ENCODE measurements around the gene ANKFY1.
"Not testable (repeated sequence)": the region's sequence is repeated elsewhere in the genome, so short reads cannot be mapped to it uniquely, and the experiment has no call there.

The ANKFY1 gene

GRCh38 chr17:4148611-4149308 is 115.0 kb downstream of the ANKFY1 start:
- H3K36me3 ChIP-seq (ENCODE audit: control insufficient read depth in 5 of 5, insufficient read depth in 5 of 5, low read length in 5 of 5): peaks cover 0 to 34% (median 18%) of the 10 kb centered on the region in 5 donors
- H3K27ac ChIP-seq (ENCODE audit: low read depth, low read length): no peak overlapping the region
- no peak overlapping the region for H3K9ac ChIP-seq (ENCODE audit: low read length in 5 of 5)
- H3K4me3 ChIP-seq (ENCODE audit: low read depth in 1 of 5, low read length in 5 of 5): no peak overlapping the region
- peaks cover 0 to 9% (median 9%) of the 10 kb centered on the region in 5 donors for H3K4me1 ChIP-seq (ENCODE audit: control insufficient read depth in 5 of 5, insufficient read depth in 5 of 5, low read length in 5 of 5)
- H3K27me3 ChIP-seq (ENCODE audit: control insufficient read depth in 5 of 5, insufficient read depth in 4 of 5, low read length in 5 of 5): no peaks in the 10 kb centered on the region
- no peaks in the 10 kb centered on the region for H3K9me3 ChIP-seq (ENCODE audit: control insufficient read depth in 5 of 5, low read length in 5 of 5)

- H3K27me3 ChIP-seq (ENCODE audit: control insufficient read depth in 5 of 5, insufficient read depth in 4 of 5, low read length in 5 of 5): no peaks in the 10 kb centered on the region
- H3K36me3 ChIP-seq (ENCODE audit: control insufficient read depth in 5 of 5, insufficient read depth in 5 of 5, low read length in 5 of 5): peaks cover 0 to 25% (median 13%) of the 10 kb centered on the region in 5 donors
- no peak overlapping the region for H3K27ac ChIP-seq (ENCODE audit: low read depth, low read length)
- no peak overlapping the region for H3K4me3 ChIP-seq (ENCODE audit: low read depth in 1 of 5, low read length in 5 of 5)
- no peak overlapping the region for H3K9ac ChIP-seq (ENCODE audit: low read length in 5 of 5)
- no peaks in the 10 kb centered on the region for H3K9me3 ChIP-seq (ENCODE audit: control insufficient read depth in 5 of 5, low read length in 5 of 5)
- peaks cover 0 to 10% (median 9%) of the 10 kb centered on the region in 5 donors for H3K4me1 ChIP-seq (ENCODE audit: control insufficient read depth in 5 of 5, insufficient read depth in 5 of 5, low read length in 5 of 5)
These were observed 115.9 kb downstream of the ANKFY1 start for GRCh38 chr17:4147751-4148310.

DNA sequence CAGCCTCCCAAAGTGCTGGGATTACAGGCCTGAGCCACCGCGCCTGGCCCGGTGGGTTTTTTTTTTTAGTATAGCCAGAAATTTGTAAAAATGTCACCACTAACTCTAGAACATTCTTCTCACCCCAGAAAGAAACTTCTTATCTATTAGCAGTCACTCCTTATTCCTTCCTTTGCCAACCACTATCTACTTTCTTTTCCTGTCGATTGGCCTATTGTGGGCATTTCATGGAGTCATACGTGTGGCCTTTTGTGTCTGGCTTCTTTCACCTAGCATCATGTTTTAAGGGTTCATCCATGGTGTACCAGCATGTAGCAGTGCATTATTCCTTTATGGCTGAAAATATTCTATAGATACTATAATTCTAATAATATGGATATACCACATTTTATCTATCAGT is 117.1 kb downstream of the ANKFY1 start:
- peaks cover 5 to 19% (median 15%) of the 10 kb centered on the region in 5 donors for H3K4me1 ChIP-seq (ENCODE audit: control insufficient read depth in 5 of 5, insufficient read depth in 5 of 5, low read length in 5 of 5)
- no peaks in the 10 kb centered on the region for H3K27me3 ChIP-seq (ENCODE audit: control insufficient read depth in 5 of 5, insufficient read depth in 4 of 5, low read length in 5 of 5)
- peaks cover 0 to 17% (median 9%) of the 10 kb centered on the region in 5 donors for H3K36me3 ChIP-seq (ENCODE audit: control insufficient read depth in 5 of 5, insufficient read depth in 5 of 5, low read length in 5 of 5)
- H3K4me3 ChIP-seq (ENCODE audit: low read depth in 1 of 5, low read length in 5 of 5): no peak overlapping the region
- H3K9ac ChIP-seq (ENCODE audit: low read length in 5 of 5): no peak overlapping the region
- H3K9me3 ChIP-seq (ENCODE audit: control insufficient read depth in 5 of 5, low read length in 5 of 5): no peaks in the 10 kb centered on the region
- H3K27ac ChIP-seq (ENCODE audit: low read depth, low read length): no peak overlapping the region

- Histone ChIP-seq H3K4me3 (ENCODE audit: low read depth in 1 of 5, low read length in 5 of 5) (peak overlapping the region; percentile 72 to 96 (median 91)), H3K4me1 (ENCODE audit: control insufficient read depth in 5 of 5, insufficient read depth in 5 of 5, low read length in 5 of 5) (peaks cover 9 to 40% (median 35%) of the 10 kb centered on the region in 5 donors), H3K27ac (ENCODE audit: low read depth, low read length) (peak overlapping the region; percentile 96), H3K27me3 (ENCODE audit: control insufficient read depth in 5 of 5, insufficient read depth in 4 of 5, low read length in 5 of 5) (no peaks in the 10 kb centered on the region), H3K9ac (ENCODE audit: low read length in 5 of 5) (peak overlapping the region; percentile 84 to 99 (median 97)), H3K36me3 (ENCODE audit: control insufficient read depth in 5 of 5, insufficient read depth in 5 of 5, low read length in 5 of 5) (peaks cover 0 to 6% (median 3%) of the 10 kb centered on the region in 5 donors), H3K9me3 (ENCODE audit: control insufficient read depth in 5 of 5, low read length in 5 of 5) (no peaks in the 10 kb centered on the region)
These were observed 119.4 kb downstream of the ANKFY1 start for GRCh38 chr17:4144422-4144747.

DNA sequence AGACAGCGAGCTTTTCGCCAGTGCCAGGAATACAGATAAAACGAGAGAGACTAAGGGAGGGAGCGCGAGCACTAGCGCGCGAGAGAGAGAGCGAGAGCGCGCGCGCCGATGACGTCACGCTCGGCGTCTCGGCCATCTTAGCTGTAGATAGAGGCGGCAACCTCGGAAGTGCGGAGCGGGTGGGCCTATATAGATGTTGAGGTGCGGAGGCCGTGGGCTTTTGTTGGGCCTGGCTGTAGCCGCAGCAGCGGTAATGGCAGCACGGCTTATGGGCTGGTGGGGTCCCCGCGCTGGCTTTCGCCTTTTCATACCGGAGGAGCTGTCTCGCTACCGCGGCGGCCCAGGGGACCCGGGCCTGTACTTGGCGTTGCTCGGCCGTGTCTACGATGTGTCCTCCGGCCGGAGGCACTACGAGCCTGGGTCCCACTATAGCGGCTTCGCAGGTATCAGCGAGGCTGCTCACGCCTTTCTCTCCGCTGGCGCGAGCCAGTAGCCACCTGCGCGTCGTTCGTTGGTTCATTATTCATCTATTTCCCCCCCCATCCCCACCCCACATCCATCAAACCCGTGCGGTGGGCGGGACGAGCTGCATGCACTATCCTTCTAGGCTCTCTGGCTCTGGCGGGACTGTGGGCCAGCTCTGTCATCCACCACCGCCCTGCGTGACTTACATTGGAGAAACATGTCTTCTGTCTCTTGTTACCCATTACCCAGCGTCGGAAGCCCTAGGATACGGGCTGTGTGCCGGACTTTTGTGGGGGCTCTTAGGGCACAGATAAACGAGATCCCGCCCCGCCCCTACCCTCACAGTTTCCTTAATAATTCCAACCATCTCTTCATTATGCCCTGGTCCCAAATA is 120.0 kb downstream of the ANKFY1 start:
- Histone ChIP-seq H3K4me1 (ENCODE audit: control insufficient read depth in 5 of 5, insufficient read depth in 5 of 5, low read length in 5 of 5) (peaks cover 9 to 44% (median 38%) of the 10 kb centered on the region in 5 donors), H3K4me3 (ENCODE audit: low read depth in 1 of 5, low read length in 5 of 5) (peak overlapping the region; percentile 72 to 96 (median 91)), H3K27me3 (ENCODE audit: control insufficient read depth in 5 of 5, insufficient read depth in 4 of 5, low read length in 5 of 5) (no peaks in the 10 kb centered on the region), H3K9me3 (ENCODE audit: control insufficient read depth in 5 of 5, low read length in 5 of 5) (no peaks in the 10 kb centered on the region), H3K9ac (ENCODE audit: low read length in 5 of 5) (peak overlapping the region; percentile 84 to 99 (median 97)), H3K27ac (ENCODE audit: low read depth, low read length) (peak overlapping the region; percentile 96), H3K36me3 (ENCODE audit: control insufficient read depth in 5 of 5, insufficient read depth in 5 of 5, low read length in 5 of 5) (peaks cover 0 to 6% (median 3%) of the 10 kb centered on the region in 5 donors)

GRCh38 chr17:4142107-4142900 is 121.5 kb downstream of the ANKFY1 start:
- Histone ChIP-seq H3K4me3 (ENCODE audit: low read depth in 1 of 5, low read length in 5 of 5) (peak overlapping the region; percentile 82 to 96 (median 91)), H3K36me3 (ENCODE audit: control insufficient read depth in 5 of 5, insufficient read depth in 5 of 5, low read length in 5 of 5) (peaks cover 0 to 7% (median 6%) of the 10 kb centered on the region in 5 donors), H3K9ac (ENCODE audit: low read length in 5 of 5) (peak overlapping the region; percentile 71 to 91 (median 89)), H3K27ac (ENCODE audit: low read depth, low read length) (peak overlapping the region; percentile 96), H3K27me3 (ENCODE audit: control insufficient read depth in 5 of 5, insufficient read depth in 4 of 5, low read length in 5 of 5) (no peaks in the 10 kb centered on the region), H3K9me3 (ENCODE audit: control insufficient read depth in 5 of 5, low read length in 5 of 5) (no peaks in the 10 kb centered on the region), H3K4me1 (ENCODE audit: control insufficient read depth in 5 of 5, insufficient read depth in 5 of 5, low read length in 5 of 5) (peaks cover 9 to 57% (median 52%) of the 10 kb centered on the region in 5 donors)

- H3K27me3 ChIP-seq (ENCODE audit: control insufficient read depth in 5 of 5, insufficient read depth in 4 of 5, low read length in 5 of 5): no peaks in the 10 kb centered on the region
- peak overlapping the region in 1 of 5 donors; percentile 42 for H3K9ac ChIP-seq (ENCODE audit: low read length in 5 of 5)
- no peak overlapping the region for H3K27ac ChIP-seq (ENCODE audit: low read depth, low read length)
- no peaks in the 10 kb centered on the region for H3K9me3 ChIP-seq (ENCODE audit: control insufficient read depth in 5 of 5, low read length in 5 of 5)
- H3K36me3 ChIP-seq (ENCODE audit: control insufficient read depth in 5 of 5, insufficient read depth in 5 of 5, low read length in 5 of 5): peaks cover 0 to 14% (median 6%) of the 10 kb centered on the region in 5 donors
- peaks cover 9 to 68% (median 56%) of the 10 kb centered on the region in 5 donors for H3K4me1 ChIP-seq (ENCODE audit: control insufficient read depth in 5 of 5, insufficient read depth in 5 of 5, low read length in 5 of 5)
- no peak overlapping the region for H3K4me3 ChIP-seq (ENCODE audit: low read depth in 1 of 5, low read length in 5 of 5)
These were observed 123.7 kb downstream of the ANKFY1 start for GRCh38 chr17:4140125-4140524.

DNA sequence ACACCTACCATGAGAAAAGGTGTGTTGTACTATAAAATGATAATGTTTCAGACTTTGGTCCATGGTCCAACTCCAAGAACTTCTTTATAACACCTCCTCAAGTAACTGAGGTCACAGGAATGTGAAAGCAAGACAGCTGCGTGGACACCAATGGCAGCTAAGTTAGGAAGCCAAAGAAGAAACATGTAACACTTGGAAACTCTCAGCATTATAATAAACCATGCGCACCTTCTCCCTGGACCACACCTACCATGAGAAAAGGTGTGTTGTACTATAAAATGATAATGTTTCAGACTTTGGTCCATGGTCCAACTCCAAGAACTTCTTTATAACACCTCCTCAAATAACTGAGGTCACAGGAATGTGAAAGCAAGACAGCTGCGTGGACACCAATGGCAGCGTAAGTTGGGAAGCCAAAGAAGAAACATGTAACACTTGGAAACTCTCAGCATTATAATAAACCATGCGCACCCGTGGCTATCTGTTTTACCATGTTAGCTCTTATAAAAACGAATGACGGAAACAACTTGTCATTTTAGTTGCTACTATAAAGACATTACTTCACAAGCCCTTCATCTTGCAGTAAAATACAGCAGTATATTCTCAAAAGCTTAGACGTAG is 124.8 kb downstream of the ANKFY1 start:
- Histone ChIP-seq H3K36me3 (ENCODE audit: control insufficient read depth in 5 of 5, insufficient read depth in 5 of 5, low read length in 5 of 5) (peaks cover 0 to 16% (median 6%) of the 10 kb centered on the region in 5 donors), H3K4me1 (ENCODE audit: control insufficient read depth in 5 of 5, insufficient read depth in 5 of 5, low read length in 5 of 5) (peaks cover 9 to 66% (median 58%) of the 10 kb centered on the region in 5 donors), H3K9ac (ENCODE audit: low read length in 5 of 5) (peak overlapping the region in 2 of 5 donors; percentile 33 to 42)
- not testable (repeated sequence) for H3K27ac ChIP-seq (ENCODE audit: low read depth, low read length); H3K27me3 ChIP-seq (ENCODE audit: control insufficient read depth in 5 of 5, insufficient read depth in 4 of 5, low read length in 5 of 5); H3K9me3 ChIP-seq (ENCODE audit: control insufficient read depth in 5 of 5, low read length in 5 of 5); H3K4me3 ChIP-seq (ENCODE audit: low read depth in 1 of 5, low read length in 5 of 5)

- H3K4me3 ChIP-seq (ENCODE audit: low read depth in 1 of 5, low read length in 5 of 5): no peak overlapping the region
- H3K9ac ChIP-seq (ENCODE audit: low read length in 5 of 5): no peak overlapping the region
- no peaks in the 10 kb centered on the region for H3K9me3 ChIP-seq (ENCODE audit: control insufficient read depth in 5 of 5, low read length in 5 of 5)
- no peak overlapping the region for H3K27ac ChIP-seq (ENCODE audit: low read depth, low read length)
- peaks cover 5 to 55% (median 52%) of the 10 kb centered on the region in 5 donors for H3K4me1 ChIP-seq (ENCODE audit: control insufficient read depth in 5 of 5, insufficient read depth in 5 of 5, low read length in 5 of 5)
- peaks cover 0 to 16% (median 6%) of the 10 kb centered on the region in 5 donors for H3K36me3 ChIP-seq (ENCODE audit: control insufficient read depth in 5 of 5, insufficient read depth in 5 of 5, low read length in 5 of 5)
- no peaks in the 10 kb centered on the region for H3K27me3 ChIP-seq (ENCODE audit: control insufficient read depth in 5 of 5, insufficient read depth in 4 of 5, low read length in 5 of 5)
These were observed 127.4 kb downstream of the ANKFY1 start for GRCh38 chr17:4136373-4136772.

Data from subcutaneous abdominal adipose tissue (tissue), 5 donors.